Mesothelial cell of epicardium (in vitro differentiated cells): ENCODE data around the gene CD226. TPM values are rescaled to one million over a fixed set of nuclear protein-coding genes. Genes with fewer than 3 reads are reported as not detected.

ENCODE experiments used
- DNase-seq, 2 experiments: peaks; one replicate each; pipeline ENCODE4 v3.0.0; 2021; ENCODE audit warnings: low spot score in 2 of 2; ENCODE audit not compliant: unreplicated experiment in 2 of 2
- H3K27ac Mint-ChIP-seq: 2 replicates; pipeline ENCODE4 v1.8.0; 2021; ENCODE audit warnings: mixed read lengths
- H3K27me3 Mint-ChIP-seq: 2 replicates; pipeline ENCODE4 v1.8.0; 2021; ENCODE audit warnings: low read depth, mixed read lengths
- H3K36me3 Mint-ChIP-seq: 2 replicates; pipeline ENCODE4 v1.8.0; 2021; ENCODE audit warnings: mixed read lengths
- H3K4me1 Mint-ChIP-seq: 2 replicates; pipeline ENCODE4 v1.8.0; 2021; ENCODE audit warnings: mixed read lengths
- H3K4me3 Mint-ChIP-seq: 2 replicates; pipeline ENCODE4 v1.8.0; 2021; ENCODE audit warnings: mild to moderate bottlenecking, moderate library complexity, mixed read lengths
- H3K9me3 Mint-ChIP-seq: 2 replicates; pipeline ENCODE4 v1.8.0; 2021; ENCODE audit warnings: mixed read lengths
- CTCF ChIP-seq: fragments of 200-600 bp; sonication (generic); IDR thresholded peaks from one replicate; pipeline ENCODE4 v1.5.0; 2021; ENCODE audit warnings: antibody characterized with exemption; ENCODE audit not compliant: unreplicated experiment
- total RNA-seq: library from RNA; stranded (reverse); gene quantifications from 3 replicates; pipeline ENCODE4 v1.2.1, GENCODE V29; 2021

The CD226 gene
- total RNA-seq, 1 donor from 2014 or later, result 0.31 TPM

- no peak for TF ChIP-seq CTCF
- no peaks in the 10 kb centered on the region for H3K36me3 Mint-ChIP-seq
- no peak for DNase-seq
- H3K4me3 Mint-ChIP-seq, result no peak overlapping the region
- H3K27ac Mint-ChIP-seq, result no peak overlapping the region
- no peaks in the 10 kb centered on the region for H3K4me1 Mint-ChIP-seq
- H3K9me3 Mint-ChIP-seq, result peaks cover 4% of the 10 kb centered on the region
- H3K27me3 Mint-ChIP-seq, result no peaks in the 10 kb centered on the region
Observed at GRCh38 chr18:69963196-69963595, 15.5 kb upstream of the CD226 start.

DNA sequence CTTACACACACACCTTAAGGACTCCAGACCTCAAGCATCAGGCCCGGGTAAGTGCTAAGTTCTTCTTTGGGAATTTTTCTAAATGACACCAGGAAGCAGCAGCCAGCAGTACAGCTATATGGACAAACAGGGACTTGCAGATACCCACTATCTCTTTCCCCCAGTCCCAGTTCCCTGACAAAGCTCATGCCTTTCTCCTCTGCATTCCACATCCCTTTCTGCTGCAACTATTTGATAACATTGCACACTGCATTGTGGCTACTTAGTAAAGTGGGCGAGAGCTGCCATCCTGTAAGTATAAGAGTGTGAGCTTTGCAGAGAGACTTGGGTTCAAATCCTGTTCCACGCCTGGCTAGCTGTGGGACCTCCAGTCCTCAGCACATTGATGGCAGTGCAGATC lies 14.0 kb upstream of the CD226 start:
- Mint-ChIP-seq H3K27ac (no peak overlapping the region), H3K27me3 (no peaks in the 10 kb centered on the region), H3K4me3 (no peak overlapping the region), H3K9me3 (peaks cover 4% of the 10 kb centered on the region), H3K36me3 (no peaks in the 10 kb centered on the region), H3K4me1 (no peaks in the 10 kb centered on the region)
- TF ChIP-seq CTCF, result no peak
- DNase-seq, result no peak

DNA sequence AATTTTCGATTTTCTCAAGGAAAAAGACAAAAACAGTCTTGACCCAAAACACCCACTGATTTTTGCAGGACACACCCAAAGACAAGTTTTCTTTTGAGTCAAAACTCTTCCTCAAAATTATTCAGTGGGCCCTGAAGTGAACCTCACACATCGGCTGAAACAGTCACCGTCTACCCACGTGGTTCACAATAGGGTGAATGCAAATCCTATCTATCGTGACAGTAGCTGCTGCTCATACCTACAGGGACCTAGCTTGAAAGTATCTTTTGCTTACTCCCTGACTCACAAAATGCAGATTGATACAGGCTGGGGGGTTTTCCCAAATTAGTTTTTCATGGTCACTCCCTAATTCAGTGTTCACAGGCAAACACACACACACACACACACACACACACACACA lies 10.7 kb upstream of the CD226 start:
- Mint-ChIP-seq H3K9me3 (peaks cover 2% of the 10 kb centered on the region), H3K36me3 (no peaks in the 10 kb centered on the region), H3K27me3 (no peaks in the 10 kb centered on the region), H3K27ac (no peak overlapping the region), H3K4me1 (no peaks in the 10 kb centered on the region), H3K4me3 (no peak overlapping the region)
- DNase-seq, result no peak
- no peak for TF ChIP-seq CTCF

- H3K27me3 Mint-ChIP-seq, result no peaks in the 10 kb centered on the region
- peaks cover 3% of the 10 kb centered on the region for H3K9me3 Mint-ChIP-seq
- no peaks in the 10 kb centered on the region for H3K36me3 Mint-ChIP-seq
- TF ChIP-seq CTCF, result no peak
- no peak overlapping the region for H3K27ac Mint-ChIP-seq
- no peak overlapping the region for H3K4me3 Mint-ChIP-seq
- no peak for DNase-seq
- H3K4me1 Mint-ChIP-seq, result no peaks in the 10 kb centered on the region
Observed at GRCh38 chr18:69957747-69958146, 10.1 kb upstream of the CD226 start.

DNA sequence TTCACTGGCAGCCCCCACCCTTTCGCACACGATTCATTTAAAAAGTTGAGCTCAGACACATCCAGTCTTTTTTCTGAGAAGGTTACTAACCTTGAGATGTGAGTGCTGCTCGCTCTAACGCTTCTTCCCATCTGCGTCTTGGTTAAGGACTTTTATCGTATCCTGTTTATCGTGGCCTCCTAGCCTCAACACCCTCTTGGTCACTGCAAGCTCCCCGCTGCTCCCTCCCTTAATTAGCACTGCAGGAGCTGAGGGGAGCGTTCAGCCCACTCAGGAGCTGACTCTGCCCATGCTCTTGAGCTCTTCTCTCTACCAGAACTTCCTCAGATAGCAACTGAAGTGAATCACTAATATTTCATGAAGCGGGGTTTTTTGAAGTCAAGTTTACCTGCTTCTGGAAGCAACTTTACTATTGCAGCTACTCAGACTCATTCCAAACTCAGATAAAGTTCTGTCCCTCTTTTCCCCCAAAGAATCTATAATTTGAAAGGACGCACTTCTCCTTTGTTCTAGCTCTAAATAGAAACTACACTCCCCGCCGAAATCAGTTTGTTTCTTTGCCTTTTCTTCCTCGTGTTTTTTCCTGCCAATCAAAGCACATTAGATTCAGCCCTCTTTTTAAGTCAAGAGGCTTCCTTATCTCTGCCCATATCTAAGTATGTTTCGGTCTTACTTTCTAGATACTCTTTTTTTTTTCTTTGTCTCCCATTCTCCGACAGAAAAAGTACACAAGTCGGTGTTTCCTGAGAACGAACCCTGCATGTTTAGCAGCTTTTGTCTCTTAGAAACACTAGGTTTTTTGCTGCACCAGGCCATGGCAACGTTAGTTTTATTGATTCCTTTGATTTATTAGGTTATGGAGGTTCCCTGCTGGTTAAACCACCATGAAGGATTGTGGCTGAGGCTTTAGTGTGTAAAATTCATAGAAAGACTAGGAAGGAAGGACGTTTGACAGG lies 9.3 kb upstream of the CD226 start:
- Mint-ChIP-seq H3K4me3 (no peak overlapping the region), H3K36me3 (no peaks in the 10 kb centered on the region), H3K4me1 (no peaks in the 10 kb centered on the region), H3K9me3 (peaks cover 4% of the 10 kb centered on the region), H3K27me3 (no peaks in the 10 kb centered on the region), H3K27ac (no peak overlapping the region)
- no peak for TF ChIP-seq CTCF
- no peak for DNase-seq
